ENCODE data around the gene NLK.
"Not testable (repeated sequence)": the region's sequence is repeated elsewhere in the genome, so short reads cannot be mapped to it uniquely, and the experiment has no call there.

The NLK gene

GRCh38 chr17:28201315-28201714, 158.8 kb downstream of the NLK start:
- Histone ChIP-seq H3K27me3 (no peaks in the 10 kb centered on the region), H3K4me1 (ENCODE audit: control insufficient read depth in 1 of 2, insufficient read depth in 1 of 2, low read depth in 1 of 2, low read length in 1 of 2) (peaks cover 11 to 17% of the 10 kb centered on the region in 2 experiments), H3K36me3 (no peaks in the 10 kb centered on the region), H3K9me3 (no peaks in the 10 kb centered on the region), H3K27ac (no peak overlapping the region), H3K4me3 (ENCODE audit: low read depth in 1 of 2, low read length in 1 of 2) (no peak overlapping the region)
- no peak for TF ChIP-seq CTCF (IDR thresholded peaks at IDR 0.05)

- Histone ChIP-seq H3K4me1 (ENCODE audit: control insufficient read depth in 1 of 2, insufficient read depth in 1 of 2, low read depth in 1 of 2, low read length in 1 of 2) (peaks cover under 1% of the 10 kb centered on the region in 2 experiments), H3K4me3 (ENCODE audit: low read depth in 1 of 2, low read length in 1 of 2) (no peak overlapping the region), H3K27me3 (no peaks in the 10 kb centered on the region), H3K27ac (no peak overlapping the region), H3K36me3 (no peaks in the 10 kb centered on the region), H3K9me3 (no peaks in the 10 kb centered on the region)
- no peak for TF ChIP-seq CTCF (IDR thresholded peaks at IDR 0.05)
These were observed 161.8 kb downstream of the NLK start for GRCh38 chr17:28204244-28204643.

GRCh38 chr17:28204751-28205150, 162.3 kb downstream of the NLK start:
- no peaks in the 10 kb centered on the region for H3K9me3 ChIP-seq
- TF ChIP-seq CTCF (IDR thresholded peaks at IDR 0.05): no peak
- H3K4me3 ChIP-seq (ENCODE audit: low read depth in 1 of 2, low read length in 1 of 2): no peak overlapping the region
- no peaks in the 10 kb centered on the region for H3K4me1 ChIP-seq (ENCODE audit: control insufficient read depth in 1 of 2, insufficient read depth in 1 of 2, low read depth in 1 of 2, low read length in 1 of 2)
- no peaks in the 10 kb centered on the region for H3K27me3 ChIP-seq
- no peak overlapping the region for H3K27ac ChIP-seq
- H3K36me3 ChIP-seq: no peaks in the 10 kb centered on the region

- no peaks in the 10 kb centered on the region for H3K4me1 ChIP-seq (ENCODE audit: control insufficient read depth in 1 of 2, insufficient read depth in 1 of 2, low read depth in 1 of 2, low read length in 1 of 2)
- no peak overlapping the region for H3K27ac ChIP-seq
- no peaks in the 10 kb centered on the region for H3K27me3 ChIP-seq
- no peaks in the 10 kb centered on the region for H3K9me3 ChIP-seq
- no peak overlapping the region for H3K4me3 ChIP-seq (ENCODE audit: low read depth in 1 of 2, low read length in 1 of 2)
- H3K36me3 ChIP-seq: no peaks in the 10 kb centered on the region
- no peak for TF ChIP-seq CTCF (IDR thresholded peaks at IDR 0.05)
These were observed 163.8 kb downstream of the NLK start for GRCh38 chr17:28206292-28206691.

GRCh38 chr17:28211811-28212210, 169.3 kb downstream of the NLK start:
- H3K36me3 ChIP-seq: no peaks in the 10 kb centered on the region
- H3K27ac ChIP-seq: no peak overlapping the region
- H3K27me3 ChIP-seq: no peaks in the 10 kb centered on the region
- H3K4me3 ChIP-seq (ENCODE audit: low read depth in 1 of 2, low read length in 1 of 2): no peak overlapping the region
- no peaks in the 10 kb centered on the region for H3K9me3 ChIP-seq
- no peak for TF ChIP-seq CTCF (IDR thresholded peaks at IDR 0.05)
- no peaks in the 10 kb centered on the region for H3K4me1 ChIP-seq (ENCODE audit: control insufficient read depth in 1 of 2, insufficient read depth in 1 of 2, low read depth in 1 of 2, low read length in 1 of 2)

GRCh38 chr17:28213578-28213977, 171.1 kb downstream of the NLK start:
- not testable (repeated sequence) for H3K9me3 ChIP-seq; H3K4me3 ChIP-seq (ENCODE audit: low read depth in 1 of 2, low read length in 1 of 2); H3K36me3 ChIP-seq; H3K27ac ChIP-seq; H3K4me1 ChIP-seq (ENCODE audit: control insufficient read depth in 1 of 2, insufficient read depth in 1 of 2, low read depth in 1 of 2, low read length in 1 of 2); H3K27me3 ChIP-seq
